HT-29 (cell line): ENCODE measurements around the gene DAZAP1. TPM values are rescaled to one million over a fixed set of nuclear protein-coding genes. Genes with fewer than 3 reads are reported as not detected.

Experiments used
- DNase-seq: peaks from one replicate; pipeline ENCODE4 v3.0.0-alpha.2; 2015; ENCODE audit warnings: low spot score
- total RNA-seq: library from RNA; depleted of rRNA; stranded (reverse); fragments of >200 nt; shearing (Covaris generic); gene quantifications from 2 replicates; pipeline ENCODE4 v1.2.3, GENCODE V29; 2014

The DAZAP1 gene
- total RNA-seq, 1 experiment from 2014 or later: 234 TPM

- no peak for DNase-seq
Observed at GRCh38 chr19:1393841-1394240, 13.5 kb upstream of the DAZAP1 start.

- DNase-seq: peak; percentile 42
Observed at GRCh38 chr19:1394252-1395193, 12.9 kb upstream of the DAZAP1 start.

- DNase-seq: no peak
Observed at GRCh38 chr19:1395194-1396018, 12.0 kb upstream of the DAZAP1 start.

- no peak for DNase-seq
Observed at GRCh38 chr19:1396019-1396767, 11.2 kb upstream of the DAZAP1 start.

GRCh38 chr19:1396768-1397679, 10.4 kb upstream of the DAZAP1 start:
- peak; percentile 13 for DNase-seq

GRCh38 chr19:1397838-1398237, 9.5 kb upstream of the DAZAP1 start:
- DNase-seq: peak; percentile 10

- no peak for DNase-seq
Observed at GRCh38 chr19:1399079-1399478, 8.3 kb upstream of the DAZAP1 start.

GRCh38 chr19:1399745-1400144, 7.6 kb upstream of the DAZAP1 start:
- DNase-seq: no peak

GRCh38 chr19:1400281-1401137, 6.9 kb upstream of the DAZAP1 start:
- DNase-seq: peak; percentile 10

GRCh38 chr19:1401138-1401888, 6.1 kb upstream of the DAZAP1 start, which contains the start of gene GAMT:
Gene GAMT, minus strand, starts transcription at chr19:1401542. Its CDS starts 66 bp downstream, at chr19:1401476.
- no peak for DNase-seq

- DNase-seq: no peak
Observed at GRCh38 chr19:1401889-1402217, 5.5 kb upstream of the DAZAP1 start.

GRCh38 chr19:1402411-1403070, 4.8 kb upstream of the DAZAP1 start:
- no peak for DNase-seq

- peak; percentile 91 for DNase-seq
Observed at GRCh38 chr19:1406774-1407527, 435 bp upstream of the DAZAP1 start.

- peak; percentile 38 for DNase-seq
Observed at GRCh38 chr19:1408300-1409203, 1.2 kb downstream of the DAZAP1 start.

- DNase-seq: no peak
Observed at GRCh38 chr19:1409204-1410005, 2.0 kb downstream of the DAZAP1 start.
